HG02840 (cell line): Measurements from ENCODE around the gene DNAH5.

Experiments
- ATAC-seq: cut with Tn5 transposase; IDR thresholded peaks from one replicate; pipeline ENCODE4 v1.9.1; 2021; ENCODE audit warnings: mild to moderate bottlenecking, moderate library complexity, moderate number of reproducible peaks; ENCODE audit not compliant: unreplicated experiment, low FRiP score

The DNAH5 gene

GRCh38 chr5:13745508-13745907 is 199.0 kb downstream of the DNAH5 start:
- no peak for ATAC-seq

- ATAC-seq: no peak
Observed at GRCh38 chr5:13740471-13740870, 204.0 kb downstream of the DNAH5 start.

- no peak for ATAC-seq
Observed at GRCh38 chr5:13739479-13739878, 205.0 kb downstream of the DNAH5 start.

- no peak for ATAC-seq
Observed at GRCh38 chr5:13735691-13736090, 208.8 kb downstream of the DNAH5 start.

GRCh38 chr5:13731121-13731628 is 213.3 kb downstream of the DNAH5 start:
- no peak for ATAC-seq

GRCh38 chr5:13708906-13709305 is 235.6 kb downstream of the DNAH5 start:
- no peak for ATAC-seq

GRCh38 chr5:13708432-13708831 is 236.1 kb downstream of the DNAH5 start:
- no peak for ATAC-seq

GRCh38 chr5:13704396-13704795 is 240.1 kb downstream of the DNAH5 start:
- no peak for ATAC-seq

GRCh38 chr5:13700626-13701025 is 243.9 kb downstream of the DNAH5 start:
- ATAC-seq: no peak

GRCh38 chr5:13698885-13699284 is 245.6 kb downstream of the DNAH5 start:
- ATAC-seq: no peak

GRCh38 chr5:13695076-13695712 is 249.3 kb downstream of the DNAH5 start:
- no peak for ATAC-seq

- ATAC-seq: no peak
Observed at GRCh38 chr5:13692172-13692571, 252.3 kb downstream of the DNAH5 start.

GRCh38 chr5:13676531-13676930 is 268.0 kb downstream of the DNAH5 start:
- ATAC-seq: no peak

GRCh38 chr5:13674391-13674790 is 270.1 kb downstream of the DNAH5 start:
- ATAC-seq: no peak

- ATAC-seq: no peak
Observed at GRCh38 chr5:13673511-13673910, 271.0 kb downstream of the DNAH5 start.

GRCh38 chr5:13664377-13664776 is 280.1 kb downstream of the DNAH5 start:
- ATAC-seq: no peak

- ATAC-seq: no peak
Observed at GRCh38 chr5:13662626-13663025, 281.9 kb downstream of the DNAH5 start.

GRCh38 chr5:13661272-13661671 is 283.2 kb downstream of the DNAH5 start:
- ATAC-seq: no peak

GRCh38 chr5:13660072-13660471 is 284.4 kb downstream of the DNAH5 start:
- ATAC-seq: no peak

- no peak for ATAC-seq
Observed at GRCh38 chr5:13659391-13659790, 285.1 kb downstream of the DNAH5 start.

- ATAC-seq: no peak
Observed at GRCh38 chr5:13658761-13659160, 285.7 kb downstream of the DNAH5 start.

- no peak for ATAC-seq
Observed at GRCh38 chr5:13658152-13658551, 286.3 kb downstream of the DNAH5 start.

GRCh38 chr5:13653709-13654108 is 290.8 kb downstream of the DNAH5 start:
- ATAC-seq: no peak
